A549 (cell line): ENCODE measurements around the gene RIMS4. TPM values are rescaled to one million over a fixed set of nuclear protein-coding genes. Genes with fewer than 3 reads are reported as not detected.

Experiments used
- ATAC-seq, 2 experiments: fragments of 200-7000 bp in 1 of 2; fragments of >200 bp in 1 of 2; cut with Nextera tagmentation in 1 of 2; cut with Tn5 transposase in 1 of 2; 3 replicates each; pipeline versions ENCODE4 v1.8.0 to v1.9.1; 2018 to 2020; ENCODE audit warnings: mild to moderate bottlenecking in 1 of 2, moderate library complexity in 1 of 2
- CTCF ChIA-PET: fragments of 300-600 bp; sonication (Branson Sonifier 250); formaldehyde crosslinking; extraction: SDS; loops from one replicate; lab custom pipeline; 2021; ENCODE audit warnings: antibody characterized with exemption, inconsistent platforms; lab: Yijun Ruan, JAX
- POLR2A ChIA-PET: fragments of 350-600 bp; formaldehyde crosslinking; extraction: SDS; loops from one replicate; lab custom pipeline; 2021; ENCODE audit warnings: antibody characterized with exemption, inconsistent platforms; lab: Yijun Ruan, JAX
- DNase-seq, 2 experiments: peaks; one replicate each; pipeline versions ENCODE4 v3.0.0 to v3.0.0-alpha.2; 2011 to 2016; ENCODE audit warnings: low read depth in 1 of 2, low spot score in 1 of 2
- FAIRE-seq: peaks from 2 replicates; lab custom pipeline; 2011; peaks lifted over from hg19 to GRCh38; lab: Jason Lieb, UNC
- H3K27ac ChIP-seq, 2 experiments: fragments of >200 bp; sonication (Bioruptor Twin); formaldehyde crosslinking; 3 replicates each; pipeline ENCODE4 v1.5.1; 2016 to 2017
- H3K4me1 ChIP-seq: fragments of >200 bp; sonication (Bioruptor Twin); formaldehyde crosslinking; 3 replicates; pipeline ENCODE4 v1.6.1; 2016
- H3K4me2 ChIP-seq: fragments of >200 bp; sonication (Bioruptor Twin); formaldehyde crosslinking; 3 replicates; pipeline ENCODE4 v1.6.1; 2016
- H3K4me3 ChIP-seq: fragments of >200 bp; sonication (Bioruptor Twin); formaldehyde crosslinking; 3 replicates; pipeline ENCODE4 v1.5.1; 2016
- H3K9me3 ChIP-seq: fragments of >200 bp; sonication (Bioruptor Twin); formaldehyde crosslinking; 3 replicates; pipeline ENCODE4 v1.6.1; 2016
- BHLHE40 ChIP-seq: IDR thresholded peaks from 2 replicates; pipeline ENCODE4 v1.6.1; 2012; ENCODE audit warnings: low read depth, low read length, inconsistent platforms
- CBX8 ChIP-seq: fragments of 200-600 bp; sonication (generic); IDR thresholded peaks from 2 replicates; pipeline ENCODE4 v1.6.1; 2016
- EP300 ChIP-seq, 2 experiments: fragments of >200 bp; sonication (Bioruptor Twin); formaldehyde crosslinking; IDR thresholded peaks; 2 replicates in 1 of 2; 3 replicates in 1 of 2; pipeline ENCODE4 v1.6.1; 2016 to 2017
- HDAC2 ChIP-seq: fragments of 200-600 bp; sonication (generic); IDR thresholded peaks from 2 replicates; pipeline ENCODE4 v1.6.1; 2016
- JUN ChIP-seq, 2 experiments: fragments of >200 bp; sonication (Bioruptor Twin); formaldehyde crosslinking; IDR thresholded peaks; 2 replicates in 1 of 2; 3 replicates in 1 of 2; pipeline ENCODE4 v1.6.1; 2016 to 2017
- JUNB ChIP-seq: fragments of >200 bp; sonication (Bioruptor Twin); formaldehyde crosslinking; IDR thresholded peaks from 2 replicates; pipeline ENCODE4 v1.6.1; 2016
- MAFK ChIP-seq: fragments of 450-650 bp; IDR thresholded peaks from 2 replicates; pipeline ENCODE4 v1.6.1; 2014; ENCODE audit not compliant: partially characterized antibody
- MAZ ChIP-seq: fragments of 150-350 bp; IDR thresholded peaks from 2 replicates; pipeline ENCODE4 v1.6.1; 2014; ENCODE audit warnings: antibody characterized with exemption, low read depth, low read length, borderline replicate concordance
- NFE2L2 ChIP-seq: fragments of 150-350 bp; conservative IDR thresholded peaks from 2 replicates; pipeline ENCODE4 v1.6.1; 2014; ENCODE audit warnings: low read length
- RARB ChIP-seq: fragments of 250-450 bp; sonication (Bioruptor Pico); IDR thresholded peaks from 2 replicates; pipeline ENCODE4 v1.8.0; 2021; ENCODE audit warnings: mild to moderate bottlenecking, moderate library complexity
- RFX5 ChIP-seq: fragments of 450-650 bp; IDR thresholded peaks from 2 replicates; pipeline ENCODE4 v1.7.1; 2014; ENCODE audit warnings: antibody characterized with exemption, mild to moderate bottlenecking, moderate library complexity
- SMC3 ChIP-seq: fragments of >200 bp; sonication (Bioruptor Twin); formaldehyde crosslinking; IDR thresholded peaks from 3 replicates; pipeline ENCODE4 v1.6.1; 2018; ENCODE audit warnings: inconsistent platforms
- SREBF2 ChIP-seq: fragments of 450-650 bp; IDR thresholded peaks from 2 replicates; pipeline ENCODE4 v1.6.1; 2014; ENCODE audit warnings: mild to moderate bottlenecking, moderate library complexity
- TFCP2L1 ChIP-seq: fragments of 250-450 bp; sonication (Bioruptor Pico); IDR thresholded peaks from 2 replicates; pipeline ENCODE4 v1.5.0; 2021; ENCODE audit warnings: mild to moderate bottlenecking
- WGBS: methylation state at CpG from one replicate; pipeline ENCODE4 v1.1.6; 2017; ENCODE audit errors: missing lambda C conversion rate; 5-methylcytosine and 5-hydroxymethylcytosine counted together
- polyA plus RNA-seq, 4 experiments: library from polyadenylated mRNA; depleted of rRNA in 3 of 4; stranded (reverse); fragments of >200 nt; fragmentation: RNase III in 1 of 4; extraction: RNeasy Plus Mini Kit Qiagen cat#74134 plus additional on column Dnase treatment in 1 of 4; gene quantifications; 2 replicates in 3 of 4; 3 replicates in 1 of 4; pipeline ENCODE4 v1.2.3, GENCODE V29; 2011 to 2017
- TF ChIP-seq, protein P1 (sequence below): IDR thresholded peaks from 2 replicates; pipeline ENCODE4 v1.6.1; 2012
- TF ChIP-seq, protein P2 (sequence below): IDR thresholded peaks from 2 replicates; pipeline ENCODE4 v1.6.1; 2012
- TF ChIP-seq, protein P3 (sequence below): fragments of 250-450 bp; sonication (Bioruptor Pico); IDR thresholded peaks from 2 replicates; pipeline ENCODE4 v1.5.0; 2020; ENCODE audit warnings: low read depth, mild to moderate bottlenecking, moderate library complexity
- TF ChIP-seq, protein P4 (sequence below): IDR thresholded peaks from 2 replicates; pipeline ENCODE4 v1.6.1; 2012; ENCODE audit warnings: low read depth, borderline replicate concordance
- TF ChIP-seq, protein P5 (sequence below): fragments of 450-650 bp; IDR thresholded peaks from 2 replicates; pipeline ENCODE4 v1.6.1; 2014; ENCODE audit warnings: antibody characterized with exemption
- TF ChIP-seq, protein P6 (sequence below): fragments of 200-600 bp; sonication (generic); IDR thresholded peaks from 2 replicates; pipeline ENCODE4 v1.6.1; 2016; ENCODE audit warnings: antibody characterized with exemption, mild to moderate bottlenecking, moderate library complexity
- TF ChIP-seq, protein P7 (sequence below): fragments of >200 bp; sonication (Bioruptor Twin); formaldehyde crosslinking; IDR thresholded peaks from 3 replicates; pipeline ENCODE4 v1.6.1; 2016

RIMS4 gene
- polyA plus RNA-seq, 2 of the 4 experiments (the other 2 are of a cell fraction), result 0.39 to 1.3 TPM

DNA sequence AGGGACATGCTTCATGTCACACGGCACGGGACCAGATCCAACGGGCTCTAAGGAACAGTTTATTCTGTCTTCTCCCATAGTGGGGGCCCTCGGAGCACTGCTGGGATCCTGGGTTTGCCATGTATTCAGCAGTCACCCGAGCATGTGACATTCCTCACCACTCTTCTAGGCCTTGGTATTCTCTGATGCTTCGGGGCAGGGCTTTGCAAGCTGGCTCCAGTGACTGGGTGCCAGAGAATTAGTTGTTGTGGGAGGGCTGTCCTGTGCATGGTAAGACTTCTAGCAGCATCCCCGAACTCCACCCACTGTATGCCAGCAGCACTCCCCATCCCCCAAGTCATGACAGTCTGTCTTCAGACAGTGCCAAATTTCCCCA is 89.7 kb downstream of the RIMS4 start:
- no peaks in the 10 kb centered on the region for H3K9me3 ChIP-seq
- ChIA-PET CTCF (interaction anchor here (1.4 to 21.9 kb wide), 6 partner anchors 11 to 38 kb away, joined by 3 to 525 read pairs (median 4); no protein-coding TSS in a partner anchor), POLR2A (interaction anchor here (1.0 to 2.8 kb wide), 4 partner anchors 9 to 27 kb away, joined by 3 to 20 read pairs (median 9); no protein-coding TSS in a partner anchor)
- peak overlapping the region; percentile 65 for H3K4me2 ChIP-seq
- ATAC-seq (peak; percentile 94 to 95), FAIRE-seq (peak; percentile 99), DNase-seq (peak; percentile 96 to 97)
- peaks cover 86% of the 10 kb centered on the region for H3K4me1 ChIP-seq
- H3K4me3 ChIP-seq, result no peak overlapping the region
- 0% methylated on average over 7 of the region's 7 CpGs for WGBS
- TF ChIP-seq, protein P1, sequence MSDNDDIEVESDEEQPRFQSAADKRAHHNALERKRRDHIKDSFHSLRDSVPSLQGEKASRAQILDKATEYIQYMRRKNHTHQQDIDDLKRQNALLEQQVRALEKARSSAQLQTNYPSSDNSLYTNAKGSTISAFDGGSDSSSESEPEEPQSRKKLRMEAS, result peak; percentile 95
- TF ChIP-seq MAFK (peak; percentile 9), TFCP2L1 (no peak), HDAC2 (no peak), MAZ (no peak), JUN (IDR thresholded peaks at IDR 0.05) (peak in 1 of 2 experiments; percentile 76; a peak in 2 of 5 replicates), RARB (CRISPR knock-in tag) (no peak), NFE2L2 (no peak), CBX8 (no peak), SMC3 (peak; percentile 33; the same call in 1 of the 3 replicates), RFX5 (peak; percentile 72), SREBF2 (no peak), BHLHE40 (no peak), JUNB (no peak), EP300 (IDR thresholded peaks at IDR 0.05) (no peak; a peak in 1 of 5 replicates)
- TF ChIP-seq, protein P2, sequence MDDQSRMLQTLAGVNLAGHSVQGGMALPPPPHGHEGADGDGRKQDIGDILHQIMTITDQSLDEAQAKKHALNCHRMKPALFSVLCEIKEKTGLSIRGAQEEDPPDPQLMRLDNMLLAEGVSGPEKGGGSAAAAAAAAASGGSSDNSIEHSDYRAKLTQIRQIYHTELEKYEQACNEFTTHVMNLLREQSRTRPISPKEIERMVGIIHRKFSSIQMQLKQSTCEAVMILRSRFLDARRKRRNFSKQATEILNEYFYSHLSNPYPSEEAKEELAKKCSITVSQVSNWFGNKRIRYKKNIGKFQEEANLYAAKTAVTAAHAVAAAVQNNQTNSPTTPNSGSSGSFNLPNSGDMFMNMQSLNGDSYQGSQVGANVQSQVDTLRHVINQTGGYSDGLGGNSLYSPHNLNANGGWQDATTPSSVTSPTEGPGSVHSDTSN, result no peak
- TF ChIP-seq, protein P3, sequence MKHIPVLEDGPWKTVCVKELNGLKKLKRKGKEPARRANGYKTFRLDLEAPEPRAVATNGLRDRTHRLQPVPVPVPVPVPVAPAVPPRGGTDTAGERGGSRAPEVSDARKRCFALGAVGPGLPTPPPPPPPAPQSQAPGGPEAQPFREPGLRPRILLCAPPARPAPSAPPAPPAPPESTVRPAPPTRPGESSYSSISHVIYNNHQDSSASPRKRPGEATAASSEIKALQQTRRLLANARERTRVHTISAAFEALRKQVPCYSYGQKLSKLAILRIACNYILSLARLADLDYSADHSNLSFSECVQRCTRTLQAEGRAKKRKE (CRISPR knock-in tag), result no peak
- TF ChIP-seq, protein P4, sequence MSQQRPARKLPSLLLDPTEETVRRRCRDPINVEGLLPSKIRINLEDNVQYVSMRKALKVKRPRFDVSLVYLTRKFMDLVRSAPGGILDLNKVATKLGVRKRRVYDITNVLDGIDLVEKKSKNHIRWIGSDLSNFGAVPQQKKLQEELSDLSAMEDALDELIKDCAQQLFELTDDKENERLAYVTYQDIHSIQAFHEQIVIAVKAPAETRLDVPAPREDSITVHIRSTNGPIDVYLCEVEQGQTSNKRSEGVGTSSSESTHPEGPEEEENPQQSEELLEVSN, result peak; percentile 55; the same call in 1 of the 2 replicates
- TF ChIP-seq, protein P5, sequence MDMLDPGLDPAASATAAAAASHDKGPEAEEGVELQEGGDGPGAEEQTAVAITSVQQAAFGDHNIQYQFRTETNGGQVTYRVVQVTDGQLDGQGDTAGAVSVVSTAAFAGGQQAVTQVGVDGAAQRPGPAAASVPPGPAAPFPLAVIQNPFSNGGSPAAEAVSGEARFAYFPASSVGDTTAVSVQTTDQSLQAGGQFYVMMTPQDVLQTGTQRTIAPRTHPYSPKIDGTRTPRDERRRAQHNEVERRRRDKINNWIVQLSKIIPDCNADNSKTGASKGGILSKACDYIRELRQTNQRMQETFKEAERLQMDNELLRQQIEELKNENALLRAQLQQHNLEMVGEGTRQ, result peak; percentile 15; the same call in 1 of the 2 replicates
- TF ChIP-seq, protein P6, sequence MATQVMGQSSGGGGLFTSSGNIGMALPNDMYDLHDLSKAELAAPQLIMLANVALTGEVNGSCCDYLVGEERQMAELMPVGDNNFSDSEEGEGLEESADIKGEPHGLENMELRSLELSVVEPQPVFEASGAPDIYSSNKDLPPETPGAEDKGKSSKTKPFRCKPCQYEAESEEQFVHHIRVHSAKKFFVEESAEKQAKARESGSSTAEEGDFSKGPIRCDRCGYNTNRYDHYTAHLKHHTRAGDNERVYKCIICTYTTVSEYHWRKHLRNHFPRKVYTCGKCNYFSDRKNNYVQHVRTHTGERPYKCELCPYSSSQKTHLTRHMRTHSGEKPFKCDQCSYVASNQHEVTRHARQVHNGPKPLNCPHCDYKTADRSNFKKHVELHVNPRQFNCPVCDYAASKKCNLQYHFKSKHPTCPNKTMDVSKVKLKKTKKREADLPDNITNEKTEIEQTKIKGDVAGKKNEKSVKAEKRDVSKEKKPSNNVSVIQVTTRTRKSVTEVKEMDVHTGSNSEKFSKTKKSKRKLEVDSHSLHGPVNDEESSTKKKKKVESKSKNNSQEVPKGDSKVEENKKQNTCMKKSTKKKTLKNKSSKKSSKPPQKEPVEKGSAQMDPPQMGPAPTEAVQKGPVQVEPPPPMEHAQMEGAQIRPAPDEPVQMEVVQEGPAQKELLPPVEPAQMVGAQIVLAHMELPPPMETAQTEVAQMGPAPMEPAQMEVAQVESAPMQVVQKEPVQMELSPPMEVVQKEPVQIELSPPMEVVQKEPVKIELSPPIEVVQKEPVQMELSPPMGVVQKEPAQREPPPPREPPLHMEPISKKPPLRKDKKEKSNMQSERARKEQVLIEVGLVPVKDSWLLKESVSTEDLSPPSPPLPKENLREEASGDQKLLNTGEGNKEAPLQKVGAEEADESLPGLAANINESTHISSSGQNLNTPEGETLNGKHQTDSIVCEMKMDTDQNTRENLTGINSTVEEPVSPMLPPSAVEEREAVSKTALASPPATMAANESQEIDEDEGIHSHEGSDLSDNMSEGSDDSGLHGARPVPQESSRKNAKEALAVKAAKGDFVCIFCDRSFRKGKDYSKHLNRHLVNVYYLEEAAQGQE, result no peak
- TF ChIP-seq, protein P7, sequence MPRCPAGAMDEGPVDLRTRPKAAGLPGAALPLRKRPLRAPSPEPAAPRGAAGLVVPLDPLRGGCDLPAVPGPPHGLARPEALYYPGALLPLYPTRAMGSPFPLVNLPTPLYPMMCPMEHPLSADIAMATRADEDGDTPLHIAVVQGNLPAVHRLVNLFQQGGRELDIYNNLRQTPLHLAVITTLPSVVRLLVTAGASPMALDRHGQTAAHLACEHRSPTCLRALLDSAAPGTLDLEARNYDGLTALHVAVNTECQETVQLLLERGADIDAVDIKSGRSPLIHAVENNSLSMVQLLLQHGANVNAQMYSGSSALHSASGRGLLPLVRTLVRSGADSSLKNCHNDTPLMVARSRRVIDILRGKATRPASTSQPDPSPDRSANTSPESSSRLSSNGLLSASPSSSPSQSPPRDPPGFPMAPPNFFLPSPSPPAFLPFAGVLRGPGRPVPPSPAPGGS, result 0 out of 3 replicates have a peak, but pooled peaks have one; percentile 13
- peak overlapping the region; percentile 96 to 98 for H3K27ac ChIP-seq
